HepG2 (cell line): ENCODE results near the gene FANCE. TPM values are rescaled to one million over a fixed set of nuclear protein-coding genes. Genes with fewer than 3 reads are reported as not detected.

ENCODE experiments used
- DPF2 ChIP-seq: sonication (generic); formaldehyde crosslinking; IDR thresholded peaks from 2 replicates; pipeline ENCODE4 v1.4.0; 2020; ENCODE audit warnings: mild to moderate bottlenecking, low read depth, missing genetic modification reagents, borderline replicate concordance
- FOXA1 ChIP-seq, 2 experiments: fragments of 450-650 bp in 1 of 2; sonication (generic) in 1 of 2; formaldehyde crosslinking in 1 of 2; IDR thresholded peaks; 2 replicates each; pipeline versions ENCODE4 v1.4.0 to v1.6.1; 2016 to 2020; ENCODE audit warnings: missing genetic modification reagents in 1 of 2
- HDAC1 ChIP-seq: sonication (generic); formaldehyde crosslinking; IDR thresholded peaks from 2 replicates; pipeline ENCODE4 v1.5.1; 2020; ENCODE audit warnings: mild to moderate bottlenecking, missing genetic modification reagents
- PPARG ChIP-seq: conservative IDR thresholded peaks from 2 replicates; pipeline ENCODE4 v1.6.1; 2016; ENCODE audit warnings: missing biosample characterization, missing genetic modification reagents
- RXRB ChIP-seq: IDR thresholded peaks from 2 replicates; pipeline ENCODE4 v1.6.1; 2016; ENCODE audit warnings: borderline replicate concordance, missing genetic modification reagents, missing compliant biosample characterization
- TBX3 ChIP-seq: fragments of 450-650 bp; IDR thresholded peaks from 2 replicates; pipeline ENCODE4 v1.6.1; 2017; ENCODE audit warnings: antibody characterized with exemption, mild to moderate bottlenecking, inconsistent platforms, borderline replicate concordance
- YEATS4 ChIP-seq: sonication (generic); formaldehyde crosslinking; IDR thresholded peaks from 2 replicates; pipeline ENCODE4 v1.4.0; 2020; ENCODE audit warnings: missing genetic modification reagents, borderline replicate concordance
- ZHX2 ChIP-seq, 2 experiments: sonication (generic) in 1 of 2; formaldehyde crosslinking in 1 of 2; IDR thresholded peaks; 2 replicates each; pipeline versions ENCODE4 v1.6.1 to v1.9.0; 2014 to 2022; ENCODE audit warnings: antibody characterized with exemption in 1 of 2, borderline replicate concordance in 1 of 2, inconsistent platforms in 1 of 2, low read depth in 1 of 2, missing genetic modification reagents in 1 of 2
- ZNF34 ChIP-seq: sonication (generic); formaldehyde crosslinking; IDR thresholded peaks from 2 replicates; pipeline ENCODE4 v1.4.0; 2020; ENCODE audit warnings: mild to moderate bottlenecking, missing genetic modification reagents, borderline replicate concordance
- ZNF576 ChIP-seq: sonication (generic); formaldehyde crosslinking; IDR thresholded peaks from 2 replicates; pipeline ENCODE4 v1.4.0; 2020; ENCODE audit warnings: mild to moderate bottlenecking, missing genetic modification reagents
- ZNF646 ChIP-seq: sonication (generic); formaldehyde crosslinking; IDR thresholded peaks from 2 replicates; pipeline ENCODE4 v1.9.0; 2021; ENCODE audit warnings: mild to moderate bottlenecking, missing genetic modification reagents
- ZNF761 ChIP-seq: sonication (generic); formaldehyde crosslinking; conservative IDR thresholded peaks from 2 replicates; pipeline ENCODE4 v1.4.0; 2020; ENCODE audit warnings: mild to moderate bottlenecking, missing genetic modification reagents
- ZNF841 ChIP-seq: sonication (generic); formaldehyde crosslinking; IDR thresholded peaks from 2 replicates; pipeline ENCODE4 v1.8.1; 2023; ENCODE audit warnings: missing genetic modification reagents, borderline replicate concordance
- polyA plus RNA-seq, 8 experiments: library from polyadenylated mRNA; depleted of rRNA in 3 of 8; stranded (reverse) in 7 of 8; unstranded in 1 of 8; fragments of >200 nt; fragmentation: Illumina TruSeq in 4 of 8; extraction: Trizol in 4 of 8; gene quantifications; 2 replicates each; pipeline versions ENCODE4 v1.2.1 to v1.2.3, GENCODE V29; 2011 to 2016; ENCODE audit warnings: low read depth in 4 of 8, missing spikeins in 1 of 8, mixed read lengths in 1 of 8; ENCODE audit not compliant: insufficient read depth in 1 of 8
- total RNA-seq, 5 experiments: library from RNA; depleted of rRNA; stranded (reverse); fragments of >200 nt; fragmentation: Illumina TruSeq; extraction: Trizol; gene quantifications; 2 replicates each; pipeline ENCODE4 v1.2.3, GENCODE V29; 2016; ENCODE audit warnings: low read depth in 1 of 5
- TF ChIP-seq, protein P1 (sequence below): sonication (generic); formaldehyde crosslinking; IDR thresholded peaks from 2 replicates; pipeline ENCODE4 v1.4.0; 2020; ENCODE audit warnings: mild to moderate bottlenecking, missing genetic modification reagents

Gene FANCE
- total and polyA plus RNA-seq, 2 of the 13 experiments (the other 11 are each of a cell fraction or from before 2014, with no cell fraction given): 7.1 to 11.2 TPM

DNA sequence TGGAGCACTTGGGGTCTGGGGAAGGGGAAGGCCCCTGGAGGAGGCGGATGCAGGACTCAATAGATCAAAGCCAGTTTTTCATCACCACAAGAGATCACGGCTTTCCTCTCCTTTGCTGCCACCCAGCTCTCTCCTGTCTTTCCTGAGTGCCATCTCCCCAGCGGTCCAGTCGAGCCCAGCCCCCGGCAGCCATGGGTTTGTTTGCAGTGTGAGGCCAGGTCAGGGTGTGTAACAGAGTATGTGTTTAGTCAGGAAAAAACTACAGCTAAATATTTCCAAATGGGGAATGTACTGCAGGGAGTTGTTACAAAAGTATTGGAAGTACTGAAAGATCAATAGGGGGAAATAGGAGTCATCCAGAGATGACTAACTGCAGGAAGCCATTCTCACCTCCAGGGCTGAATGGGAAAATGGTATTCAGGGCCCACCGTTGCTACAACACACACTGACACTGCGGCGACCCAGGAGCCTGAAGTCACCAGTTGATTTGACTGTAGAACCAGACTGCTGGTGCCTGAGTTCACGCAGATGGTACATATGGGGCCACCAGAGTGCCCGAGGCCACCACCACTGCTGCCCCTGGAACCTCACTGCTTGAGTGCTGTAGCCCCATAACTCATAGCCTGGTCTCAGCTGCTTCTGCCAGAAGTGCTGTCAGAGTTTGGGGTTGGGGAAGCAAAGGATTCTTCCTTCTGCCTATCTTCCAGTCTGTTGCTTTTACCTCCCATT lies 23.6 kb upstream of the FANCE start (continued):
- 0 out of 2 replicates have a peak, but pooled peaks have one; percentile 36 for TF ChIP-seq ZHX2 (IDR thresholded peaks at IDR 0.05; ENCODE audit: low read depth)
- no peak for TF ChIP-seq ZHX2 (CRISPR knock-in tag; IDR thresholded peaks at IDR 0.05; ENCODE audit: borderline replicate concordance)
- TF ChIP-seq YEATS4: 0 out of 2 replicates have a peak, but pooled peaks have one; percentile 5
- no peak for TF ChIP-seq ZNF576 (CRISPR knock-in tag)
- peak; percentile 68 for TF ChIP-seq PPARG
- 0 out of 2 replicates have a peak, but pooled peaks have one; percentile 62 for TF ChIP-seq ZNF34 (CRISPR knock-in tag)
- peak; percentile 67; the same call in 1 of the 2 replicates for TF ChIP-seq ZNF646 (CRISPR knock-in tag)
- TF ChIP-seq, protein P1, sequence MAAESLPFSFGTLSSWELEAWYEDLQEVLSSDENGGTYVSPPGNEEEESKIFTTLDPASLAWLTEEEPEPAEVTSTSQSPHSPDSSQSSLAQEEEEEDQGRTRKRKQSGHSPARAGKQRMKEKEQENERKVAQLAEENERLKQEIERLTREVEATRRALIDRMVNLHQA (CRISPR knock-in tag): no peak
- TF ChIP-seq HDAC1 (CRISPR knock-in tag): peak; percentile 79
- peak; percentile 77; the same call in 1 of the 2 replicates for TF ChIP-seq ZNF761 (CRISPR knock-in tag)
- TF ChIP-seq ZNF841 (CRISPR knock-in tag): 0 out of 2 replicates have a peak, but pooled peaks have one; percentile 30
- no peak; the same call in 1 of the 2 replicates for TF ChIP-seq FOXA1 (IDR thresholded peaks at IDR 0.05)
- peak; percentile 67 for TF ChIP-seq FOXA1 (CRISPR knock-in tag; IDR thresholded peaks at IDR 0.05)
- peak; percentile 85 for TF ChIP-seq RXRB
- TF ChIP-seq TBX3: peak; percentile 45; the same call in 1 of the 2 replicates
- 0 out of 2 replicates have a peak, but pooled peaks have one; percentile 21 for TF ChIP-seq DPF2 (CRISPR knock-in tag)
